ENCODE data around the gene HMGCR.

The HMGCR gene

DNA sequence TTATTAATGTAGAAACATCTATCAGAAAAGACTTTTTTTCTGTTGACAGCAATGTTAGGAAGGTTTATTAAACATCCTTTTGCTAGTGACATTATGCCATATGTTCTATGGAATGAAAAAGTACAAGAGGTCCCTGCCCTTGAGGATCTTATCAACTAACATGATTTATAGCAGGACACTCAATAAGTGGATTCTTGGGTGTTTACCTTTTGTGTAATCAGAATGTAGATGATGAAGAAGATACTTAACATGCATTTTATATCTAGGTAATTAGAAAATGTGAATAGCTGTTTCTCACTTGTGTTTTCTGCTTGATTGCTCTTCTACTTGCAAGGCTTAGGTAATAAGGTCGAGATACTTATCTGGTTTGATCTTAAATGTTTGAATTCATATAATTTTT is 4.9 kb downstream of the HMGCR start:
- DNase-seq: no peak

DNA sequence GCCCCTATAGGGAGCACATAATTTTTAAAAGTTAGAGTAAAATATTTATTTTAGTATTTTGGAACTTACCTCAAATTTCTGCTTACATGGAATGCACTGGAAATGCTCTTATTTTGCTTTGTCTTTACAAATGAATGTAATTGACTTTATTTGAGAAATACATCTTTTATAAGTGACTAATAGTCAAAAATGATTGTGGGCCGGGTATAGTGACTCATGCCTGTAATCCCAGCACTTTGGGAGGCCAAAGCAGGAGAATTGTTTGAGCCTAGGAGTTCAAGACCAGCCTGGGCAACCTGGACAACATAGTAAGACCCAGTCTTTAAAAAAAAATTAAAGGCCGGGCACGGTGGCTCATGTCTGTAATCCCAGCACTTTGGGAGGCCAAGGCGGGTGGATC is 5.8 kb downstream of the HMGCR start:
- DNase-seq: no peak

DNA sequence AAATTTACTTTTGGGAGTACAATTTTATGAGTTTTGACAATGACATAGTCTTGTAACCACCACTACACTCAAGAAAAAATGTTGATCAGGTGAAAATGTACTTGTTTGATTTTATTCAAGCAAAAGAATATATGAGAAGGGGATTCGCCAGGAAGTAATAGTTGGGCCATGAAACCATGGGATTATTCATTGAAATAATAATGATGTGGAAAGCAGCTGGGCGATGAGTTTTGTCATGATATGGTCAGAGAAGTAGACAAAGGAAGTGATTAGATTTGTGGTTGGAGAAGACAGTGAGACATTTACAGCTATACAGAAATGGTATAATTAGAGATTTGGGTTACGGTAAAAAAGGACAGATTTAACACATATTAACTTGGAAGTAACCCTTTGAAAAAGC is 11.2 kb downstream of the HMGCR start:
- DNase-seq: no peak

DNA sequence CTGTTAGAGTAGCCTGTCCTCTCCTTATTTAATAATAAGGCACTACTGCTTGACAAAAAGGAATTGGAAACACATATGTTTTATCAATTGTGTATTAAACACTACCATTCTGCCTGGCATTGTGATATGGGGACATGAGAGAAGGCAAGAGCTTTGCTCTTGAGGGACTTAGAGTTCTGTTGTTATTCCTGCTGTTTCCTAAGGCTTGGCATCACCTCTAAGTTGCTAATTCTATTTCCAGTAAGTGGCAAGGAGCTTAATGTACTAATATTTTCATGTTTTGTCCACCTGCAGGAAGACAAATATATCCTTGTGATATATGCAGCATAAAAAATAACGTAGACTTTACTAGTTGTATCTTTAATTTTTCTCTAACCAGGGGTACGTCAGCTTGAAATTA is 12.6 kb downstream of the HMGCR start:
- no peak for DNase-seq

DNA sequence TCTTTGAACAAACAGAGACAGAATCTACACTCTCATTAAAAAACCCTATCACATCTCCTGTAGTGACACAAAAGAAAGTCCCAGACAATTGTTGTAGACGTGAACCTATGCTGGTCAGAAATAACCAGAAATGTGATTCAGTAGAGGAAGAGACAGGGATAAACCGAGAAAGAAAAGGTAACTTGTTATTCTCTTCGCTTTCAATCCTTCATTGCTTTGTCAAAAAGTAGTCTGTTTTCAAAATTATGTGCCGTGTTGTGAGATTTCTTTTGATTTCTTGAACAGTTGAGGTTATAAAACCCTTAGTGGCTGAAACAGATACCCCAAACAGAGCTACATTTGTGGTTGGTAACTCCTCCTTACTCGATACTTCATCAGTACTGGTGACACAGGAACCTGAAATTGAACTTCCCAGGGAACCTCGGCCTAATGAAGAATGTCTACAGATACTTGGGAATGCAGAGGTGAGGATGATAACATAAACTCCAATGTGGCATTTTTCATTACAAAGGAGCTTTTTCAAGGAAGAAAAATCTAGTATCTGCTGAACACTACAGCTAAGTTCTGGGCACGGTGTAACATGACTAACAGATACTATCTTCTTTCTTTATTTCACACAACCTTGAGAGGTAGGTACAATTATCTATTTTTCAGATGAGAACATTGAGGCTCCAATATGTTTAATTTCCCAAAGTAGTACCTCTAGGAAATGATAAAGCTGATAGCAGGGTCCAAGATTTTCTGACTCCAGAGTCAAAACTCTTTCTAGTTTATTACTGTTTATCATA is 14.3 kb downstream of the HMGCR start:
- no peak for DNase-seq

DNA sequence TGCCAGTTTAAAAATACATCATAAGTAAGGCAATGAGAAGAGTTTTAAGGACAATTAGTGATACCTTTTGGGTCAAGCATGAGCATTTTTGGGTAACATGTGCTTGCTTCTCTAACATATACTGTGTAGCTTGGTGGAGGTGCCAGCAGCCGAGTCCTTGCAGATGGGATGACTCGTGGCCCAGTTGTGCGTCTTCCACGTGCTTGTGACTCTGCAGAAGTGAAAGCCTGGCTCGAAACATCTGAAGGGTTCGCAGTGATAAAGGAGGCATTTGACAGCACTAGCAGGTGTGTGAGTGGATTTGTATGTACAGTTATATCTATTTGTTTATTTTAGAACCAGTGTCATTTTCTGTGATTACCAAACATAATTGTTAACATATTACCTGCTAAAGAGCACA is 18.2 kb downstream of the HMGCR start:
- no peak for DNase-seq

DNA sequence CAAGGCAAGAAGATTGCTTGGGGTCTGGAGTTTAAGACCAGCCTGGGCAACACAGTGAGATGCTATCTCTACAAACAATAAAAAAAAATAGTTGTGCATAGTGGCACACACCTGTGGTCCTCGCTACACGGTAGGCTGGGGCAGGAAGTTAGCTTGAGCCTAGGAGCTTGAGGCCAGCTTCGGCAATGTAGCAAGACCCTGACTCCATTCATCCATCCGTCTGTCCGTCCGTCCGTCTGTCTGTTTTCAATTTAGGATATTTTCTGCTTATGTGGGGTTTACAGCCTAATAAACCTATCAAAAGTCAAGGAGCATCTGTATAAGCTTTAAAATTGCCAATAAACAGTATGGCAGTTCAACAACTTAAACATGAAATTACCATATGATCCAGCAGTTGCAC is 19.7 kb downstream of the HMGCR start:
- no peak for DNase-seq

DNA sequence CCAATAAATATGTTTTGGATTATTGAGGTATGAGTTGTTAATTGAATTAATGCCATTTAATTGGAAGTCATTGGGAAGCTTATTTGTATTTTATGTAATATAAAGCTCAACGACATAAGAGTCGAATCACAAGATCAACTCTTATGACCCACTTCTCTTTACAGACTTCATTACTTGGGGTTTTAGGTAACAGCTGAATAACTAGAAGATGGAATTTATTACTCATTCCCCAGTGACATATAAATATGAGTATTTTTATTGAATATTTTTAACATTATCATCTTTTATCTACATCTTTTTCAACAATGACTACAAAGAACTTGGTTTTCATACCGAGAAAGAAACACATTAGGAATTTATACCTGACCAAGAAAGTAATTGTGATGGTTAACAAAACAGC is 21.1 kb downstream of the HMGCR start:
- DNase-seq: no peak

DNA sequence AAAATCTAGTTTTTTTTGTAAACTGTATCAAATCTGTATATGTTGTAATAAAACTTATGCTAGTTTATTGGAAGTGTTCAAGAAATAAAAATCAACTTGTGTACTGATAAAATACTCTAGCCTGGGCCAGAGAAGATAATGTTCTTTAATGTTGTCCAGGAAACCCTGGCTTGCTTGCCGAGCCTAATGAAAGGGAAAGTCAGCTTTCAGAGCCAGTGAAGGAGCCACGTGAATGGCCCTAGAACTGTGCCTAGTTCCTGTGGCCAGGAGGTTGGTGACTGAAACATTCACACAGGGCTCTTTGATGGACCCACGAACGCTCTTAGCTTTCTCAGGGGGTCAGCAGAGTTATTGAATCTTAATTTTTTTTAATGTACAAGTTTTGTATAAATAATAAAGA is 24.3 kb downstream of the HMGCR start:
- no peak for DNase-seq

DNA sequence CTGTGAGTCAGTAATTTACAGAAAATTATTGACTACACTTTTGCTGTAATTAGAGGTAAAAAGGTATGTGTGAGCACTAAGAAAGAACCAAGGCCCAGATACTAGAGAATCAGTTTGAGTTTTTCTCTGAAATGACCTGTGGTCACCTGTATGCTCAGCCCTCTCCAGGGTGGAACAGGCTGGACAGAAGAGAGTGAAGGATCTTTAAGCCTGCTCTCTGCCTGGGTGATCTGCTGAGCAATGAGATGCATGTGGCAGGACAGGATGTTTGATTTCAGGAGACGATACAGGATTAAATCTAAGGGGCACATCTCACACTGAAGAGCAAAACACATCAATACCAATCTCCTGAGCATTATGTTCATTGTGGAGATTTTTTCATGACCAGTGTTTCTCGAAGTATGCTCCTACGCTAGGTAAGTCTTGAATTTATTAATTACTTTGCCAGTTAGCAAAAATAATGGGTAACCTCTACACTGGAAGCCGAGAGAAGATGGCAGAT is 25.5 kb downstream of the HMGCR start:
- no peak for DNase-seq

DNA sequence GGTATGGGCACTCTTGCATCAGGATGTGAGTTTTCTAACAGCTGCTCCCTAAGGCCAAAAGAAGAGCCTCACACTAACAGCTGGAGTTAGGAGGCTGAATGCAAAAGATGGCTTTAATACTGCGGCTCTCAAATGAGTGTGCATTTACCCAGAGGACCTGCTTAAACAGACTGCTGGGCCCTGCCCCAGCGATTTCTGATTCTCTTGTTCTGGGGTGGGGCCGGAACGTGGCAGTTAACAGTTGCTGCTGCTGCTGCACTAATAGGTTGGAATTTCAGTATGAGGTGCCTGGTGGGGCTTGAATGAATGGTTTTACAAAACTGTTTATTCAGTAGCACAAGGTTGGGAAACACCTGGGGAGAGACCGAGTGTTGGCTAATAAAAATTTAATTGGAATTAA is 26.1 kb downstream of the HMGCR start:
- no peak for DNase-seq

DNA sequence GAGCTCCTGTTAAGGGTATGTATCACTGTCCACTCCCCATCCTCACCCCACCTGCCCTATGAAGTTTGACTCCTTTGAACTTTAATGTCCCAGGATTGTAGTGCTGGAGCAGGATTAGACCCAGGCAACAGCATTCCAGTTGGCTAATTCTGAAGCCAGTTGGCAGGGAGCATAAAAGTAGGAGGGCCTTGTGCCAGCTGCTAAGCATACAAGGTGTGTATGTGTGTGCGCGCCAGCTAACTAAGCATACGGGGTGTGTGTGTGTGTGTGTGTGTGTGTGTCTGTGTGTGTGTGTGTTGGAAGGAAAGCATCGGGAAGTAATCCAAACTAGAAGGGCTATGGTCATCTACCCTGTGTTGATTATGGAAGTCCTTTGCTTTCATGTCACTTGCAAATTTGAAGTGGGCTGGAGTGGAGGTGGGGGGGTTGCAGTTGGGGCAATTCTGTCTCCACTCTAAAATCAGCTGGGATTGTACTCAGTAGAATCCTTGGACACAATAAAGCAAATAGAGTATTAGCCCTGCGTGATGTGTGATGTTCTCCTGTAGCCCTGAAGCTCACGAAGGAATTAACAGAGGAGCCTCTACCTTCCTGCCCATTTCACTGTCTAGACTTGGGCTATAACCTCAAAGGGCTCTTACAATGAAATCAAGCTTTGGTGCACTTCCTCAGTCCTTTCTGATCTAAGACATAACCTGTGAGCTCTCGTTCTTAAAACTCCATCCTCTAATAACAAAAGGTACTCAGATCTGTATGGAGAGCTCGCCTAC is 26.9 kb downstream of the HMGCR start:
- DNase-seq: no peak

DNA sequence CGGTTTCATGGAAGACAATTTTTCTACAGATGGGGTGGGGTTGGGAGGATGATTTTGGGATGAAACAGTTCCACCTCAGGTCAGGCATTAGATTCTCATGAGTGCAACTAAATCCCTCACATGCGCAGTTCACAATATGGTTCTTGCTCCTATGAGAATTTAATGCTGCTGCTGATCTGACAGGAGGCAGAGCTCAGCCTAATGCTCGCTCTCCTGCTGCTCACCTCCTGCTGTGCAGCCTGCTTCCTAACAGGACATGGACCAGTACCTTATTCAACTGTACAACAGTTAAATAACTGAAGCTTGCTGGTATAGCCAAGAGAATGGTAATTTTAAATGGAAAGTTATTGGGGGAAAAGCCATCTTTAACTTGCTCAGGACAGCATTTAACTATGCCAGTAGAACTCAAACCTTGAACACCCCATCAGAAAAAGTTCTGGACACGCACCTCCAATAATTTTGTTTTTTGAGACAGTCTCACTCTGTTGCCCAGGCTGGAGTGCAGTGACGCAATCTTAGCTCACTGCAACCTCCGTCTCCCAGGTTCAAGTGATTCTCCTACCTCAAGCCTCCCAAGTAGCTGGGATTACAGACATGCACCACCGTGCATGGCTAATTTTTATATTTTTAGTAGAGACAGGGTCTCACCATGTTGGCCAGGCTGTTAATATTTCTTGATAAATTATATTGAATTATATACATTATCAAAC is 27.7 kb downstream of the HMGCR start:
- no peak for DNase-seq

DNA sequence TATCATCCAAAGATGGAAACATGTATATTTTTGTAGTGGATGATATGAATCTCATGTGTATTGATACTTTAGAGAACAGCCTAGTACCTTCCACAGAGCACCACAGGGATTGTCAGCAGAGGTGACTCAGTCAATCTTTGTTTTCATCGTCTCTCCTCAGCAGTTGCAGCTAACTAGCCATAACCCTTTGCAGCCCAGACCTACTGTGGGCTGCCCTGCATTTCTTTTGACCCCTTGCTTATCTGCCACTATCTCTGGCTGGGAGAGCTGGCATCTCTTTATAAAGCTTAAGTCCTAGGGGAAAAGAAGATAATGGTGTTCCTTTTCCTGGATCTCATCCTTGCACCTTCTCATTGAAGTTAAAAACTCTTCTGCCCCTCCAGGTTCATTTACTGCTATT is 28.7 kb downstream of the HMGCR start:
- DNase-seq: no peak

DNA sequence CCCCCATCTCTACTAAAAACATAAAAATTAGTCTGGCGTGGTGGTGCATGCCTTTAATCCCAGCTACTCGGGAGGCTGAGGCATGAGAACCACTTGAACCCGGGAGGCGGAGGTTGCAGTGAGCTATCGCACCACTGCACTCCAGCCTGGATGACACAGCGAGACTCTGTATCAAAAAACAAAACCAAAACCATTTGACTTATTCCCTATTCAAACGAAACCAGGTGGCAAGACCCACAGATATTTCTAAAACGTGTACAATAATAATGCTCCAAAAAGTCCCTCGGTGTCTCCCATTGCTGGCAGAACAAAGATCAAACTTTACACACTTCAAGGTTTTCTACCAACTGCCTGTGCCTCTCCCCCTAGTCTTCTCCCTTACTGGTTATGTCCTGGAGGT is 29.8 kb downstream of the HMGCR start:
- DNase-seq: no peak

DNA sequence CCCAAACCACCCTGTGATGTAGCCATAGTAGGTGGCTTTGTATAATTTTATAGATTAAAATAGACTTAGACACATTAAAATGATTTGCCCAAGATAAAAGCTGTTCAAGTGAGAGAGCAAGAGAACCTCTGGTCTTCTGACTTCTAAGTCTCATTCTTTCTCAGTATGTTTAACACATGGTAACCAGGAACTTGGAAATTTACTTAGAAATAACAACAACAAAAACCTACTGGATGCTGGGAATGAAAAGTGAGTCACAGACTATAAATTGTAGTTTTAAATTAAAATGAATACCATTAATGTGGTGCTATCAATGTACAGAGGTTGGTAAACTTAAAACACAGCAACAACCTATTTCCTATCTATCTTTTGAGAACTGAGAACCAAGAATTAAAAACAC is 30.4 kb downstream of the HMGCR start:
- DNase-seq: no peak

DNA sequence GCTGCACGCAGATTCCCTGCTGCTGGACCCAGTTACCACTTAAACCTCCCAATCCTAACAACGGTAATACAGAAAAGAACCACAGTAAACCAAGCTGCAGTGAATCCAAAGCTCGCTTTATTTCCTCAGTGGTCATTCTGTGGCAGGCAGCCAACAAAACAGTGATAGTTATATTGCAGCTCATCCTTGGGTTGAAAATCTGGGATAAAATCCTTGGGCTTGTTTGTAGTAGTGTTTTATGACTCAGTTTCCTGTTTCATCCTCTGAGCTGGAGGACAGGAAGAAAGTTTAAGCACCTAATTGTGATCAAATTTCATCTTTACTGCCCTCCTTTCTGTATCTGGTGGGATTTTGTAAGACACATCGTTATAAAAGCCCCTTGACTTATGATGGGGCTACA is 31.4 kb downstream of the HMGCR start:
- DNase-seq: no peak

DNA sequence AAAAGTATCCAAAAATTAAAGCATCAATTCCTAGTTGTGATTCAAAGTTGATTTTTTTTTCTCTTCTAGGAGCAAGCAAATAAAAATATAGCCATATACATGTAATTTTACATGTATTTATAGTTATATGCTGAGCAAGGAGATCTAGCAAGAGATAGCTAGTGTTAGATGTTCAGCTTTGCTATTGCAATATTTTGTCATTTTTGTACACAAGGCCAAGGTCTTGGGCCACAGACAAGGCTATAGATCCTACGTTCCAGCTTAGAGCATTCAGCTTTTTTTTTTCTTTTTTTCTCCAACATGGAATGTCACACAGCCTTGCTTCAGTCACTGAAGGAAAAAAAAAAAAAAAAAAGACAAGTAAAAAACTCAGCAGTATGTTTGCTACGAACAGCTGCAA is 36.8 kb downstream of the HMGCR start:
- no peak for DNase-seq

DNA sequence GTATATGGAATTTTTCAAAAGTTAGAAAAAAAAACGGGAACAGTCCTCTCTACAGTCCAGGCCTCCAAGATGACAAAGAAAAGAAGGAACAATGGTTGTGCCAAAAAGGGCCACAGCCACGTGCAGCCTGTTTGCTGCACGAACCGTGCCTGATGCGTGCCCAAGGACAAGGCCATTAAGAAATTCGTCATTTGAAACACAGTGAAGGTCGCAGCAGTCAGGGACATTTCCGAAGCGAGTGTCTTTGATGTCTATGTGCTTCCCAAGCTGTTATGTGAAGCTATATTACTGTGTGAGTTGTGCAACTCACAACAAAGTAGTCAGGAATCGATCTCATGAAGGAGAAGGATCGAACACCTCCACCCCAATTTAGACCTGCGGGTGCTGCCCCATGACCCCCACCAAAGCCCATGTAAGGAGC is 37.4 kb downstream of the HMGCR start:
- DNase-seq: no peak

DNA sequence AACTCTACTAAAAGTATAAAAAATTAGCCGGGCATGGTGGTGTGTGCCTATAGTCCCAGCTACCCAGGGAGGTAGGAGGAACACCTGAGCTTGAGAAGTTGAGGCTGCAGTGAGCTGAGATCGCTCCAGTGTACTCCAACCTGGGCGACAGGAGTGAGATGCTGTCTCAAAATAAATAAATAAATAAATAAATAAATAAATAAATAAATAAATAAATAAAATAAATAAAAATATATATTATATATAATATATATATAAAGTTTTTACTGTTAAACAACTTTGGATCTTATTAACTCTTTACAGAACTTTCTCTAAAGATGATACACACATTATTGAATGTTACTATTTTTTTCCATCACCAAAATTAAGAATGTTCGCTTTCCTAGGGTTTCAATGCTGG is 38.4 kb downstream of the HMGCR start:
- DNase-seq: no peak

DNA sequence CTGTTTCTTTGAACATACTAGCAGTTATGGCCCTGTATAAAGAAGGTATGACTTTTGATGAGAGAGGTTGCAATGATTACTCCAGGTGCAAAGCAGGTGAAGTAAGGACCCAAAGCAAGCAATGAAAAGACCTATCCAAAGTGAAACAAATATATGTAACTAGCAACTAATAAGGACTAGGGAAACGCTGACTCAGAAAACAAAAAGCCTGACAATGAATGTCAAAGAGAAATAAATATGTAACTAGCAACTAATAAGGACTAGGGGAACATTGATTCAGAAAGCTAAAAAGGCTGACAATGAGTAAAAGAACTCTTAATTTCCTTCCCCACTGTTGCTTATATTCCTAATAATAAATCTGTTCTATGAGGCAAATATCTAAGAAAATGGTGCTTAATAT is 43.1 kb downstream of the HMGCR start:
- DNase-seq: no peak

DNA sequence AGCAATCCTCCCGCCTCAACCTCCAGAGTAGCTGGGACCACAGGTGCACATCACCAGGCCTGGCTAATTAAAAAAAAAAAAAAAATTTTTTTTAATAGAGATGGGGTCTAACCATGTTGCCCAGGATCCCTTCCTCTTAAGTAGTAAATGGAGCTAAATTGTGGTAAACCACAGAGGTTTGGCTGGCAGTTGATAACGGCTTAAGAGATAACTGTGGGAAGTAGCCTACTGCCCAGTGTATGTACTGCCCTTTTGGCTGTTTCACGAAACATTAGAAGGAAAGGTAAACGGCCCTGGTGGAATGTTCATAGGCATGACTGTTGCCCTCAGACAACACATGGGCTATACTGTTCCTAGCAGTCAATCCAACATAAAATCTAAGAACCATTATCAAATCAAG is 44.4 kb downstream of the HMGCR start:
- DNase-seq: no peak

DNA sequence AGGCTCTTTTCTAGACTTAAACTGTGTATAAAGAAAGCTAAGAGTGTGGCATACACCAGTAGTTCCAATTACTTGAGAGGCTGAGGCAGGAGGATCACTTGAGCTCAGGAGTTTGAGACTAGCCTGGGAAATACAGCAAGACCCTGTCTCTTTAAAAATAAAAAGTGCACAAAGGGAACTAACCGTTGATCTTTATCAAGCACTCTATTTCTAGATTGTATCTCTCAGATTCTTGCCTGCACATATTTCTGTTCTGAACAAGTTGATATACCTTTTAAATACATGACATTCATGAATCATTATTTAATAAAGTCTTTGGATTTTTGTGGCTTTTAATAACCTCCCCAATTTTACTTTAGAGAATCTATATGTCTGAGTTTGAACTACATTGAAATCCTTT is 47.2 kb downstream of the HMGCR start:
- no peak for DNase-seq

DNA sequence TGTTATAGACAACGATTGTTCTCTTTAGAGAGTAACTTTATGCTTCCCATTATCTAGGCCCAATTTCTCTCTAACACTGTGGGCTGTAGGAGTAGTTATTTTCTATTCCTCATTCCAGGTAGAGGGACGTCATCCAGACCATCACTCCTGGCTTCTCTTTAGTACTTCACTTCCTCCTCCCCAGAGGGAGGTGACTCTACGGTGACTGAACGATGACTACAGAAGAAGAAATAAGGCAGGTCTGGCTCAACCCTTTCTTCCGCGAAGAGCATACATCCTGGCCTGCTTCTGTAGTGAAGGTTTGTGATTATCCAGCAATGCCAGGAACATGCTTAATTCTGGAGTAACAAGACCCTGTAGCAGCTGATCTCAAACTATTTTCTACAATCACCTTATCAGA is 50.8 kb downstream of the HMGCR start:
- no peak for DNase-seq

Data from activated CD4-positive, alpha-beta T cell treated with anti-CD3 and anti-CD28 coated beads for 1 hour (primary cell).